ENCODE results near the gene DNAJC8.

DNAJC8 gene

DNA sequence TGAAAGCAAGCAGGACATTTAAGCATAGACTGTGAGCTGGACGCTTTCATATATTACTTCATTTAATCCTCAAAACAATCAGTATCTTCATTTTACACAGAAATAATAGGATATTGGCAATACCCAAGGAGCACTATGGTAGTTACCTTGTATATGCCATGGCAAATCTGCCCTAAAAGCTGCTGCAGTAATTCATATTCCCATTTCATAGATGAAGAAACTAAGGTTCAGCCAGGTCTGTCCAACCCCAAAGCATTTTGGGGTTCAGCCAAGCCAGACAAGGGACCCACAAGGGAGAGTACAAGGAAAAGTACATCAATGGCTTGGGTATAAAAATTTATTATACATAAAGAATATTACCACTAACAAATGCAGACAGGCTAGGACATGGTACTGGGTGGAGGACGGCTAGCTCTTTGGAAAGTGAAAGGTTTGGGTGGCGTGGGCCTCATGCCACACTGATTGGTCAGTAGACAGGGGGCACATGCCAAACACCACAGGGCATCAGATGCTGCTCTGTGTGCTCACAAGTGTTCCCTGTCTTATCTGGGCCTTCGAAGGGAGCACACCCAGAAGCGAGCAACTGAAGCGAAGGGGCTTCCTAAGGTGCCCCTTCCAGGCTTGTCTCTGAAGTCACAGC is 32.5 kb downstream of the DNAJC8 start:
- DNase-seq (ENCODE audit: low spot score) = no peak

DNA sequence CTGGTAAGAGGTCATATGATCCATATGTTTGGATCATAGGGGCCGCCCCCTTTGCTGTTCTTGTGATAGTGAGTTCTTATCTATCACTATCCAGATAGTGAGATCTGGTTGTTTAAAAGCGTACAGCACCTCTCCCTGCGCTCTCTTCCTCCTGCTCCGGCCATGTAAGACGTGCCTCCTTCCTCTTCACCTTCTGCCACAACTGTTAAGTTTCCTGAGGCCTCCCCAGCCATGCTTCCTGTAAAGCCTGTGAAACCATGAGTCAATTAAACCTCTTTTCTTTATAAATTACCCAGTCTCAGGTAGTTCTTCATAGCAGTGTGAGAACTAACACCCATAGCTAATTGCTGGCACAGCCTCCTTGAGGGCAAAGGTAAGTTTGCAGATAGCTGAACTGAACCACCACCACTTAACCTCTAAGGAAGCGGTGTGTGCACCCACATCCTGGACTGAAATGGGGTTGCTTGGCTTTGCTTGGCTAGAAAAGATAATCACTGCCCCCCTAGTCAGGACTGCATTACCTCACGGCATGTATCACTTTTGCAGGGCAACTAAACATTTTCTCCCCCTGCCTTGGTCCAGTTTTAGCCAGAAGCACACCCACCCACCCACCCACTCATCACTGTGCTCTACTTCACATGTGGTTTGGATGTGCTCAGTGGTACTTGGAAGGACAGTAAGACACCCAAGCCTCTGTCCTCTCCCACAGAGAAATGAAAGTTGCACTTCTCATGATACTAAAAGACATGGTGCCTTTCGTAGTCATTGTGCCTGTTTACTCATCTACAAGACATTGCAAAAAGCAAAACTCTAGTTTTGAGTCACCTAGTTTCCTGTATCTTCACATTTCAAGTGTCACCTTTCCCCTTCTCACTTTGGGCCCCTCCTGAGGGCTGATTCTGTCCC is 33.2 kb downstream of the DNAJC8 start:
- no peak for DNase-seq (ENCODE audit: low spot score)

DNA sequence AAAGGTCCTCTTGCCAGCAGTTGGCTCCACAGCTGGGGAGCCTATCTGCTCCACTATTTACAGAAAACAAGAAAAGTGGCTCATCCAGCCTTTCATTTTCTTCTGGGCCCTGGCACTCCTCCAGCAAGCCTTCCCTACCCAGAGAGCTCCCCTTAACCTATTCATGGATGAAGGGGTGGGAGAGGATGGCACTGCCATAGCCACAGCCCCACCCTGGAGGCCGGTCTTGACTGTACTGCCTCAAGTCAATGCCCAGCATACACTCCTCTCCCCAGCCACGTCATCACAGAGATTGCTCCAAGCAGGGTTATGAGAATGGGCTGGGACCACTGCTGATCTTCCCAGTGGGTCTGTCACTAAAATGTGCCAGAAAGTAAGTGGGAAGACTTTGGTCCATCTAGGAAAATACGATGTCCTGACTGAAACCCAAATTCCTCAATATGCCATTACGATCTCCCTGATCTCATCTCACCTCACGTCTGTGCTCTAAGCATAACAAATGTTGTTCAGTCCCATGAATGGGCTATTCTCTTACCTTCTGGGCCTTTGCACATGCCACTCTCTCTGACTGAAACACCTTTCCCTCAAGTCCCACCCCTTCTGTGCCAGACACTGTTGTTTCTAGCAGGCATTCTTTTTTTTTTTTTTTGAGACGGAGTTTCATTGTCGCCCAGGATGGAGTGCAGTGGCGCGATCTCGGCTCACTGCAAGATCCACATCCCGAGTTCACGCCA is 35.0 kb downstream of the DNAJC8 start:
- no peak for DNase-seq (ENCODE audit: low spot score)

DNA sequence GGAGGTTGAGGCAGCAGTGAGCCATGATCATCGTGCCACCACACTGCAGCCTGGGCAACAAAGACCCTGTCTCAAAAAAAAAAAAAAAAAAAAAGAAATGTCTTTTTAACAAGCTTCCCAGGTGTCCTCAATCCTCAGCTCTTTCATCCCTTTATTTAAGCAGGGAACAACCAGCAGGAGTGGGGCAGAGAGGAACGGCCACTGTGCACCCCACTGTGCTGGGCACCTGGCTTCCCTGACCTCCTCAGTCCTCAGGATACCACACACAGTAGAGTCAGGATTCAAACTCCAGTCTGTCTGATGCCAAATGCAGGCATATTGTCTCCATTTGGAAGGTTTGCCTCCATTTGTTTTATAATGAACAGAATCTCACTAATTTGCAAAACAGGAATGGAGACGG is 36.5 kb downstream of the DNAJC8 start:
- DNase-seq (ENCODE audit: low spot score) = no peak

DNA sequence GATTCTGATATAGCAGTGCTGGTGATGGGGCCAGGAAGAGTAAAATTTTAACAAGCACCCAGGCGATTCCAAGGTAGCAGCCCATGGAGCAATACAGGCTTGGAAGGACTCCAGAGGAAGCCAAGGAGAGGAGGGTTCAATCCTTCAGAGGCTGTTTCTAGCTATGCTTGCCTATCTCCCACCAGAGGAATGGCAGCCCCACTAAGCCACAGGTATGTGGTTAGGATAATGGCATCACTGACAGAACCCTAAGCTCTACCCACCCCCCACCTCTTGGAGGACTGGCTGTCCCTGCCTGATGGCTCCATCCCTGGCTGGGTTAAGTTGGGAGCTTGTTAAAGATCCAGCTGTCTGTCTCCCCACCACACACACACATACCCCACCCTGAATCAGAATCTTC is 37.0 kb downstream of the DNAJC8 start:
- DNase-seq (ENCODE audit: low spot score) = no peak

DNA sequence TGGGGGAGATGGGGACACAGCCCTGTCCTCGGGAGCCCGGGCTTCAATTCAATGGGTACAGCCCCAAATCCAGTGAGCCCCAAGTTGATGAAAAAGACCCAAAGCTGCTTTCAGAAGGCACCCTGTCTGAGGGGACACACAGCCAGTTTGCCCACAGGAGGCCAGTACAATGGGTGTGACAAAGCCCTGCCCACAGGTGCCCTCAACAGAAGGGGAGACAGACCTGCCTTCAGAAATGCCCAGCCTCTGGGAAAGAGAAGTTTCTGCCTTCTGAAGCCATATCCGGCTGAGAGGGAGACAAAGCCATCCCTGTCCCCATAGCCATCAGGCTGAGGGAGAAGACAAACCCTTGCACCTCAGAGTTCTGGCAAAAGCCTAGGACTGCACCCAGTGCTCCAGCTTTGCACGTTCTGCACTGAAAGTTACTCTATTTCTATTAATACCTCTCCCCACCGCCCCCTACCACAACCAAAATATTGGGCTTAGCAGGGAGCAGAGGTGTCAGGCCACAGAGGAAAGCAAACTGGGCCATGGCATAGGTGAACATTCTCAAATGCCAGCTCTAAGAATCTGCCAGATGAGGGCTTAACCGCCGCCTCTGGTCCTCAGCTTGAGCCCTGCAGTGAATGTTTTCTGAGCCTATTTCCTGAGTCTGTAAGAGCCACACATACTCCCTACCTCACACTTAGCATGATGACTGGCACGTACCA is 38.3 kb downstream of the DNAJC8 start:
- no peak for DNase-seq (ENCODE audit: low spot score)

DNA sequence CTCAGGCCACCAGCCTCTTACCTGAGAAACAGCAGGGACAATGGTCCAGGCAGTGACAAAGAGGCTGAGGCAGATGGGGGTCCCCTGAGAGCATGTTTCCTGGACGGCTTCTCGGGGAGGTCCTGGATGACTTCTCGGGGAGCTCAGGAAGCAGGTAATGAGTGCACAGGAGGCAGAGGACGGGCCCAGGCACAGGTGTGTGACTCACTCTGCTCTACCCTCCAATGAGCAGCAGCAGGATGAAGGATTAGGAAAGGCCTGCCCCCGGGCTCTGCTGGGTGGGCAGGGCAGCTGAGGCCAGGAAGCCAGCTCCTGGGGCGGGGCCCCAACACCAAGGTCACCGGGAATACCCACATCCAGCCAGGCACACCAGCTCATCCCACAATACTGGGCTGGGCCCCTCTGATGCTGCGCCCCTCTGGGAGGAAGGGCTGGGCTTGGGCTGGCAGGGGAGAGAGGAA is 39.1 kb downstream of the DNAJC8 start:
- no peak for DNase-seq (ENCODE audit: low spot score)

DNA sequence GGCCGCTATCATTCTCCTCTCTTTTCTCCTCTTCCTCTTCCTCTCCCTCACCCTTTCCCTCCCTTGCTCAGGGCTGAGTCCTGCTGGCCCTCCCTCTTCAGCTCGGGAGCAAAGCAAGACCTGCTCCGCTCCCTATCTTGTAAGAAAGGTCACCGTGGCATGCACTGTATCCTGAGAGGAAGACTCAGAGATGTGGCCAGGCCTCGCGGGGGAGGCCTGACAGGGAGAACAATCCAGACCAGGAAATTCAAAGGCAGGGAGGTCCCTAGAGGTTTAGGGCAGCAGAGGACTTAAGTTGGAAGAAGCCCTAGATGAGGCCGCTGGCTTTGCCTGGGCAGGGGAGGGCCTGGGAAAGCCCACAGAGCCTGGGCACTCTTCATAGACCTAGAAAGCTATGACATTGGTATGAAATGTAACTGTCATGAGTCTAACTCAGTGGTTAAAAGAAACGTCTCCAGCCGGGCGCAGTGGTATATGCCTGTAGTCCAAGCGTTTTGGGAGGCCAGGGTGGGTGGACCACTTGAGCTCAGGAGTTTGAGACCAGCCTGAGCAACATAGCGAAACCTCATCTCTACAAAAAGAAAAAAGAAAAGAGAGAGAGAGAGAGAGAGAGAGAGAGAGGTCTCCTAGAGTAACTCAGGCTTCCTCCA is 41.7 kb downstream of the DNAJC8 start:
- no peak for DNase-seq (ENCODE audit: low spot score)

DNA sequence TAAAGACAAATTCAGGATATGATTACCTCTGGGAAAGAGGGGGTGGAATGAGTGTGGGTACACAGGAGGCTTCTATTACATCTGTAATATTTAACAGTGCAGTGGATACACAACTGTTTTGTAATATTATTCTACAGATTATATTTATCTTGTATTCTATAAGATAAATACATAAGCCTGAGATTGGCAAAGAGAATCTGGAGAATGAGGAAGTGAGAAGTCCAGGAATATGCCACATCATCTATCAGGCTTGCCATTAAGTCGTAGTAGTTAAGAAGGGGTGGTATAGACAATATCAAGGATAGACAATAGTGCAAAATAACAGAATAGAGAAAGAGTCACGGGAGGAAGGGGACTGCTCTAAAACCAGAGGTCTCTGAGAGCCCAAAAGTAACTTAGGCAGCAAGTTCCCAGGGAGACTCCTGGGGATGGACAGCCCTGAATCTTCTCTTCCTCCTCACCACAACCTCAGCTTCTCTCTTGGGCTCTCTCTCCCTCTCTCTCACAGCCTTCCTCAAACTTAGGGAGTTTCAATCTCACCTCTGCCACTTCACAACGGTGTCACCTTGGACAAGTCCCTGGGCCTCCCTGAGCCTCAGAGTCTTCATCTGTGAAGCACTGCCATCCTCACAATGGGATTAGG is 42.4 kb downstream of the DNAJC8 start:
- no peak for DNase-seq (ENCODE audit: low spot score)

DNA sequence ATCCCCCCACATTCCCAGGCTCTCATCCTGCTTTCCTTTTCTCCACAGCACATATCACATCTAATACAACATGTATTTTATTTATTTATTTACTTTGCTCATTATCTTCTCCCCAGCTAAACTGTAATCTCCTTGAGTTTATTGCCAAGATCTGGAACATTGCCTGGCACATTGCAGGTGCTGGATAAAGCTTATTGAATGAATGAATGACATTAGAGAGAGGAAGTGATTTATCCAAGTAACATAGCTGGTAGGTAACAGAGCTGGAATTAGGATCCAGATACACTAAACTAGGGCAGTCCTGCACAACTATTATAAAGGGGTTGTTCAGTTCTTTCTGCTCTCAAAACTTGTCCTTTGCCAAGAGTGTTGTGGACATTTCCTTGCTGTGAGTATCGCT is 47.8 kb downstream of the DNAJC8 start:
- DNase-seq (ENCODE audit: low spot score) = no peak

DNA sequence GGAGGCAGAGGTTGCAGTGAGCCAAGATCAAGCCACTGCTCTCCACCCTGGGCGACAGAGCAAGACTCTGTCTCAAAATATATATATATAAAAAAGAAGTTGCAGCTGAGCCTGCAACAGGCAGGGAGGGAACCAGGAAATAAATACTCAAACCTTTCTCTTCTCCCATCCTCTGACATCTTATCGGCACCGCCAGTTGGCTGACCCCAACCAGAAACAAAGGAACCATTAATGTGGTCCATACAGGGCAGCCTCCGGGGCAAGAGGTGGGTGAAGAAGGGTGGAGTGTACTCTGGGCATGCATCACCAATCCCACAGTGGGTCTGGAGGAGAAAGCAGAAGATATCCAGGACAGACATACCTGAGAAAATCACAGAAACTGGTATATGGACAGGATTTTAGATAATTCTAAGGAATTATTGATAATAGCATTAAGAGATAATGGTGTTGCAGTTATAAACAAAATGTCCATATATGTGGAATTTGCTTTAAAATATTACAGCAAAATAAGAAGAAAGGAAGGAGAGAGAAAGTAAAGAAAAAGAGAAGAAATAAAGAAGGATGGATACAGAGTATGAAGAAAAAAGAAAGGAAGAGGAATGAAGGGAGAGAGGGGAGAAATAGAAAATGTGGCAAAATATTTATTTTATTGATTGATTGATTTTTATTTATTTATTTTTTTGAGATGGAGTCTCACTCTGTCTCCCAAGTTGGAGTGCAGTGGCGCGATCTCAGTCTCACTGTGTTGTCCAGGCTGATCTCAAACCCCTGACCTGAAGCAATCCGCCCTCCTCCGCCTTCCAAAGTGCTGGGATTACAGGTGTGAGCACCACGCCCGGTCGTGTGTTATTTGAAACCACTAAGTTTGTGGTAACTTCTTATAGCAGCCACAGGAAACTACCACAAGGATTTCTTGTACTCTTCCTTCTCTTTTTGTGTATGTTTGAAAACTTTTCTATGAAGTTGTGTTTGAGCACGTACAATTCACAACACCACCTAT is 52.2 kb downstream of the DNAJC8 start:
- no peak for DNase-seq (ENCODE audit: low spot score)

DNA sequence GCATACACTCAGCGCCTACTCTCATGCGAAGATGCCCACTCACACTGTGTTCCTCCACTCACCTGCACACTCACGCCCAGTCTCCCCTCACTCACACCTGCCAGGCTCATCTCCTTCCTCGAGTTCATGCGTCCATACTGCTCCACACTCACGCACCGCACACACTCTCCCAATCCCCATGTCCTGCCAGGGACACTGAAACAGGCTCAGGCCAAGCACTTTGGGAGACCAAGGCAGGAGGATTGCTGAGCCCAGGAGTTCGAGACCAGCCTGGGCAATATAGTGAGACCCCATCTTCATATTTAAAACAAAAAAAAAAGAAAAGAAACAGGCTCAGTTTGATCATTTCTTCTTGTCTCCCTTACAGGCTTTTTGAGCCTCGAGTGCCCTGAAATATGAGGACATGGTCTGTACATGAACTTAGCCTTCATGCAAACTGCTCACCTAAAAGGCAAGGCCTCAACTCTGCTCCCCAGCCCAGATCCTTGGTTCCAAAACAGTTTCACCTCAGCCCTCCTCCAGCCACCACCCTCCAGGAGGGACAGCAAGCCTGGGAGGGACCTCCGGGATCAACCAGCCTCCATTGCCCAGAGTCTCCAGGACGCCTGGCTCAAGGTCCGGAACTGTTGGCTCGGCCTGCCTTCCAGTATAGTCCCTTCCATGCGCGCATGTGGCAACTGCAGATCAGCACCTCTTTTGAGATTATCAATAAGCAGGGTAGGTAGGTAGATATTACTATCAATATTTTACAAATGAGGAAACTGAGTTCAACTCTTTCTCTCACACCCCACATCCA is 53.9 kb downstream of the DNAJC8 start:
- no peak for DNase-seq (ENCODE audit: low spot score)

DNA sequence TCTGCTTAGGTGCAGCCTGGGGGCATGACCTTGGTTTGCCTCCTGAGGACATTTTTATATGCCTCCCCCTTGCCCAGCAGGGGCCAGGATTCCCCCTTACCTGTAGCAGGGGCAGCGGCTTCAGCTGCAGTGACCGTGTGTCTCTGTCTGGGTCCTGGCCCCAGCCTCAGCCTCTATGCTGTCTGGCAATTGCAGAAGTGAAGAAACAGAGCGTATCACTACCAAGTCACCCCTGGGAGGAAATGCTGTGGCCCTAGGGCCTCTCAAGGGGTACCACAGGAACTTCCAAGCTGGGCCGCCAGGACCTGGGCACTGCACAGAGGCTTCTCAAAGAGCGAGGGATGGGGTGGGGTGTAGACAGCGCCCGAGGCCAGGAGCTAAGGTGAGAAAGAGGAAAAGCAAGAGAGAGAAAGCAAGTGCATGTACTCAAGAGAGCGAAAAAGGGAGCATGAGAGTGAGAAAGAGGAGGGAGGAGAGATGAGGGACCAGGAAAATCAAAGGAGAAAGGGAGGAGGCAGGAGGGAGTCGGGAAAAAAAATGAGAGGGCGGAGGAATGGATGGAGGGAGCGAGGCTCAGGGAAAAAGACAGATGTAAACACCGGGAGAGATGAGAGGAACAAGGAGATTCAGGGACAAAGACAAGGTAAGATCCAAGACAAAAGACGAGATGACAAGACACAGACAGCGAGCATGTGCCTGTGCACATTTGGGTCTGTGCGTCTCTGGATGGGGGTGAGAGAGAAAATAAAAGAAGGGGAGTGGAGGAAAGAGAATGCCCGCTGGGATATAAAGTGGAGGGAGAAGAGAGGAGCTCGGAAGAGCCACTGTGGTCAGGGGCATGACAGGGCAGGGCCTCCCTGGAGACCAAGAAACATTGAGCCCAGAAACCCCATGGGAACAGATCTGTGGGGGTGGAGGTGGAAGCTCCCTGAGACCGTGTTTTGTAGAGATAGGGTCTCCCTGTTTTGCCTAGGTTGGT is 56.0 kb downstream of the DNAJC8 start, which contains the start of gene PTAFR:
Gene PTAFR, minus strand, starts transcription at position 199 of the 979 bp plus-strand sequence. CDS start 25,669 bp downstream, outside the sequence.
- no peak for DNase-seq (ENCODE audit: low spot score)

DNA sequence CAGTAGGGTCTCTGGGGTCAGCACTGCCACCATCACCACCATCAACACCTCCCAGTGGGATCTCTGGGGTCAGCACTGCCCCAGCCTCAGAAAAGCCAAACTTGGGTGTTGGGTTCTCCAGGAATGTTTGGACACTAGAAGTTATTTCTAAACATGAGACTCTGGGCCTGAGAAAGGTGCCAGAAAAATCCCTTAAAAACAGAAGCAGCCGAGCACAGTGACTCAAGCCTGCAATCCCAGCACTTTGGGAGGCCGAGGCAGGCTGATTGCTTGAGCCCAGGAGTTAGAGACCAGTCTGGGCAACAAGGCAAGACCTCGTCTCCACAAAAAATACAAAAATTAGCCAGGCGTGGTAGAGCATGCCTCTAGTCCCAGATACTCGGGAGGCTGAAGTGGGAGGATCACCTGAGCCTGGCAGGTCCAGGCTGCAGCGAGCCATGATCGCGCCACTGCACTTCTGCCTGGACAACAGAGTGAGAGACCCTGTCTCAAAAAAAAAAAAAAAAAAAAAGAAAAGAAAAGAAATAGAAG is 56.8 kb downstream of the DNAJC8 start:
- no peak for DNase-seq (ENCODE audit: low spot score)

DNA sequence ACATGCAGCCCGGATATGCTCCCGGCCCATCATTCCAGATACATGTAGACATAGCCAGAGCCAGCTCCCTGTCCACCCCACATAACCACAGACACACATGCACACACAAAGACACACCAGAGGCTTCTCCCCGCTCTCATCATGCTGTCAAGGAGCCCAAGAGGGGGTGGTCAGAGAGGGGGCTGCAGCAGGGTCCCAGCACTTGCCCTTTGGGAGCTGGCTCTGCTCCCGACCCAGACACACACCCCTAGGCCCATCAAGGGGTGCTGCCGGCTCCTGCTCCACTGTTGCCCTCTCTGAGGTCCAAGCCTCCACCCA is 58.9 kb downstream of the DNAJC8 start:
- DNase-seq (ENCODE audit: low spot score) = no peak

DNA sequence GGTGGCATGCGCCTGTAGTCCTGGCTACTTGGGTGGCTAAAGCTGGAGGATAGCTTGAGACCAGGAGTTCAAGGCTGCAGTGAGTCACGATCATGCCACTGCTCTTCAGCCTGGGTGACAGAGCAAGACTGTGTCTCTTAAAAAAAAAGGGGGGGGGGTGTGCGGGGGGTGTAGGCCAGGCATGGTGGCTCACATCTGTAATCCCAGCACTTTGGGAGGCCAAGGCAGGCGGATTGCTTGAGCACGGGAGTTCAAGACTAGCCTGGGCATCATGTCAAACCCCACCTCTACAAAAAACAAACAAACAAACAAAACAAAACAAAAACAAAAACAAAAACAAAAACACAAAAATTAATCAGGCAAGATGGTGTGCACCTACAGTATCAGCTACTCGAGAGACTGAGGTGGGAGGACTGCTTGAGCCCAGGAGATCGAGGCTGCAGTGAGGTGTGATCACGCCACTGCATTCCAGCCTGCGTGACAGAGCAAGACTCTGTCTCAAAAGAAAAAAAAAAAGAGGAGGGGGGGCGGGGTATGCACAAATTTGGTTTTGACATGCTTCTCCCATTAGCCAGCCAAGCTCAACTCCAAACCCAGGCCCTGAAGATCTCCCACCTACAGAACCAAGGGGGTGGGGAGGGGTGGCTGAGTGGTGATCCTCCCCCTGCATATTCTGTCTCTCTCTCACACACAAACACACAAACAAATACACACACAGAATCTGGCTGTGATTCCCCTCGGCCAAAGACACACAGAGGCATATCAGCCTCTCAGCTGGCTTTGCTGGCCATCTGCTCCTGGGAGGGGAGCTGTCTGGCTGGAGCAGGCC is 59.5 kb downstream of the DNAJC8 start:
- DNase-seq (ENCODE audit: low spot score) = no peak

DNA sequence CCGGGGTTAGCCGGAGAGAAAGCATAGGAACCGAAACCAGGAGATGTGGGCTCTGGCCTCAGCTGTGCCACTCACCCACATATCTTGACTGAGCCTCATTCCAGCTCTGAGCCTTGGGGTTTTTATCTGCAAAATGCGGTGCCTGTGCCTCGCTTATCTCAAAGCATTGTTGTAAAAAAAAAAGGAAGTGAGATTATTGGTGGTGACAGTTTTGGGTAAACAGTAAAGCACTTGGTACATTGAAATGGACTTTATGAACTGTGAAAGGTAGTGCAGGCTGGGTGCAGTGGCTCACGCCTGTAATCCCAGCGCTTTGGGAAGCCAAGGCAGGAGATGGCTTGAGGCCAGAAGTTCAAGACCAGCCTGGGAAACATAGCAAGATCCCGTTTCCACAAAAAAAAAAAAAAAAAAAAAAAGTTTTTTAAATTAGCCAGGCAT is 60.1 kb downstream of the DNAJC8 start:
- DNase-seq (ENCODE audit: low spot score) = no peak
